NCI-H1694 (cell line): ENCODE measurements around the gene RHBDD1.

Experiments used
- DNase-seq: peaks from one replicate; lab custom pipeline; 2025; lab: John Stamatoyannopoulos, UW

Gene RHBDD1

GRCh38 chr2:226915846-226916360 lies 80.0 kb downstream of the RHBDD1 start:
- no peak for DNase-seq

GRCh38 chr2:226916669-226917068 lies 80.8 kb downstream of the RHBDD1 start:
- no peak for DNase-seq

- no peak for DNase-seq
These were observed 96.6 kb downstream of the RHBDD1 start for GRCh38 chr2:226932443-226932842.

DNA sequence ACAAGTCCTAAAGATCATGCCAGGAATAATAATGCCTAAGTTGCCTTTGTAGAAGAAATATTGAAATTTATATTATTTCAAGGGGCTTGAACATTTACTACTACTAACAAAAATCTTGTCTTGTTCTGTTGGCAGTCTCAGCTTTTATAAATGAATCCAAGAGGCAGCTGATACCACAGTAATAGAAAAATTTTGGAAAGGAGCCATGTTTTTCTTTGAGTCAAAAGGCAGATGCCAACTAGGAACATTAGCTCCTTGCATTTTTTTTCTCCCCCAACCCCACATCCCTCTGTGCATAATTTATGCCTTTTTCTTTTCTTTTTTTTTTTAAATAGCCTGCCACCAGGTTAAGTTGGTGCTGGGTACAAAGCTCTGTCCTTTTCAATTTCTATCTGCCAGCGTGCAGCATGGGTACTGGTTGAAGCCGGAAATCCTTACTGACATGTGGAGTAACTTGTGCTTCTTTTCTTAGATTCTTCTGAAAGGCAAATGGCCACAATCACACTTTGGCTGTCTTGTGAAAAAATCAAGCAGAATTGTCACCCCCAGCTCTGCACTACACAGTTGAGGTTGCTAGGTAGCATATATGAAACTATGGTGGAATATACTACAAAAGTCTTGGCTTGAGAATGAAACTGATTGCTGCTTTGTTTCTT lies 98.8 kb downstream of the RHBDD1 start:
- DNase-seq = no peak

DNA sequence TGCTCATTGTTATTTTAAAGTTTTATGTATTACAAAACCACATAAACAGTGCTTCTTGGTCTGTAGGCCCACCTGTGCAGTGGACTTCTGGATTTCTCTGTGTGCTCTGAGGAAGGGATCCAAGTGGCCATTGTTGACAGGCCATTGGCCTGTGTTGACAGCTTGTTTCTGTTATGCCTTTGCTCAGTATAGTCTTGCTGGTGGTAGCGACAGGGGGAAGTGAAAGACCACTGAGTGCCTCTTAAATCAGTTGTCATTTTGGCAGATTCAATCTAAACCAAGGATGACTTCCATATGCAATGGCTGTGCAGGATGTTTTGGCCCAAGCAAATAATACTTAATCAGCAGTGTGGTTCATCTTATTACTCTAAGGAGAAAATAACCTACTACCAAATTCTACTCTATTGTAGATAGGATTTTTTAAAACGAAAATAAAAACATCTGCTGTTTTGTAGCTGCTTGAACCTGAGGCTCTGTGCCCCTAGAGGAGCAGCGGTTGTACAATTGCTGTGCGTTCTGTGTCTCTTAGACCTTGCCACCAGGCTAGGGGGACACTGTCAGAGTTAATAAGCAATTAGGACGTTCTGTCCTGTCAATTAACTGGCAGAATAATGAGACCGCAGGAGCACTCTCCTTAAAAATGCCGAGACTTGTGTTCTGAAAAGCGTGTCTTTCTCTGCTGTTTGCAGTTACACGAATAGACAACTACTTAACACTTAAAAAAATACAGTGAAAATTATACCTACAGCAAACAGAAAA lies 108.2 kb downstream of the RHBDD1 start:
- no peak for DNase-seq

DNA sequence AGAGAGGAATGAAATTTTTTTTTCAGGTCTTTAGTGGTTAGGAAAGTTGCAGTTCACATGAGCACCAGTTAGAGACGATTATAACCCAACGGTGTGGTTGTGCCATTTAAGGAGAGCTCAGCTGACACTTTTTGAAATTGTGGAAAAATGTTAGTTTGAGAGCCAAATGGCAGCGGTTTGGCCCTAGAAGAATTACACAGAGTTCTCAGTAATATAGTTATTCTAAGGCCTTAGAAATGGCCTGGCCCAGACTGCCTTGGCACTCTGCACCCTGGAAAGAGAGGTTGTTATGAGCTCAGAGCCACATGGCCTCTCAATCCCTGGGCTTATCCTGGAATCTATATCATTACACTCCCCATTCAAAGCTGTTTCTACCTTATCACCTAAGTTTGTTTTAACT lies 117.4 kb downstream of the RHBDD1 start:
- no peak for DNase-seq

GRCh38 chr2:226953826-226954225 lies 118.0 kb downstream of the RHBDD1 start:
- DNase-seq = no peak

DNA sequence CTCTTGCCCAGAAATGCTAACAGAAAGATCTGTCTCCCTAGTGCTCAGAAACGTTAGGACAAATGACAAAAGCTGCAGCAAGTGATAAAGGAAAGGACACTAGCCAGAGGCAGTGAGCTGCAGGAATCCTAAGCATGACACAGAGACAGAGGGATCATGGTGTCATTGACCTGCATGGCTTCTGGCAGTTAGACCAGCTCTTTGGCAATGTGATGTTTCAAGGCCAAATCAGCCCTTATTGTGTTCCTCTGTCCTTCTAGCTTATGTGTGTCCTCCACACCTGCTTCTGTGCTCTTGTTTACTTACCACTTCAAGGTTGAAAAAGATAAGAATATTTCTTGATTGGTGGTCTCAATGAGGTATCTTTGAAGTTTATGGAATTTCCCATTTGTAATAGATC lies 120.8 kb downstream of the RHBDD1 start:
- no peak for DNase-seq

GRCh38 chr2:226959418-226959817 lies 123.6 kb downstream of the RHBDD1 start:
- no peak for DNase-seq

DNA sequence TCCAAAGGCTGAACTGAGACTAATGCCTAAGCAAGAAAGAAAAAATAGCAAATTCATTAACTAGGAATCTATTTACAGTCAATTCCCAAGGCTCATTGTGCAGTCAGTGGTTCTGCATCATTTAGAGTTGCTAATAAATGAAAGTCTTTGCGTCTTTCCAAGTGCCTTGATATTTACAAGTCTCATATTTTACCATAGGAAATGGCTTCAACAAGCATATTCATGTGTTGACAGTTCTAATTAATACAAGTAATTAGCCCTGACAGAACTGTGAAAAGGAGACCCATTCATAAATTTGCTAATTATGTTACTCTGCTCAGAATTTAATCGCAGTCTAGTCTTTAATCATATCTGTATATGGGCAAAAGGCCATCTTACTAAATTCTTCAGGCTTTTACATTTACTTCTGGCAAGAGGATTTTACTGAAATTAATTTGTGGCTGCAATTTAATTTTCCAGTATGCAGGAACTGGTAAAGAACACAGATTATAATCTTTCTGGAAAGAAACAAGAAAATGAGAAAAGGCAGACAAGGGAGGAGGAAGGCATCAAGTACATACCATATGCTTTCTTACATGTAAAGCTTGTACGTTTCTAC lies 126.4 kb downstream of the RHBDD1 start:
- DNase-seq = no peak

- DNase-seq = no peak
These were observed 127.7 kb downstream of the RHBDD1 start for GRCh38 chr2:226963528-226963927.

DNA sequence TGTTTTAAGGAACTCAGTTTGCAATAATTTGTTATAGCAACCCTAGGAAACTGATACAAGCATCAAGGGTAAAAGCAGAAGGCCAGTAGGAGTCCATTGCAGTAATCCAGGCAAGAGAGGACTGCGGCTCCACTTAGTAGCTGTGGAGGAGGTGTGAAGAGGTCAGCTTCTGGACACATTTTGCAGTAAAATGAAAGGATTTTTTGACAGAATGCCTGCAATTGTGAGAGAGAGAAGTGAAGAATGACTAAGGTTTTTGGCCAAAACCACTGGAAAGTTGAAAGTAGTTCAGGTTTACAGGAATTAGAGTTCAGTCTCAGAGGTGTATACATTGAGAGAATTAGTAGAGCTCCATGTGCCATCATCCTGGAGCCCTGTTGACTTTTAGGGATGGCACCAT lies 129.5 kb downstream of the RHBDD1 start:
- no peak for DNase-seq

DNA sequence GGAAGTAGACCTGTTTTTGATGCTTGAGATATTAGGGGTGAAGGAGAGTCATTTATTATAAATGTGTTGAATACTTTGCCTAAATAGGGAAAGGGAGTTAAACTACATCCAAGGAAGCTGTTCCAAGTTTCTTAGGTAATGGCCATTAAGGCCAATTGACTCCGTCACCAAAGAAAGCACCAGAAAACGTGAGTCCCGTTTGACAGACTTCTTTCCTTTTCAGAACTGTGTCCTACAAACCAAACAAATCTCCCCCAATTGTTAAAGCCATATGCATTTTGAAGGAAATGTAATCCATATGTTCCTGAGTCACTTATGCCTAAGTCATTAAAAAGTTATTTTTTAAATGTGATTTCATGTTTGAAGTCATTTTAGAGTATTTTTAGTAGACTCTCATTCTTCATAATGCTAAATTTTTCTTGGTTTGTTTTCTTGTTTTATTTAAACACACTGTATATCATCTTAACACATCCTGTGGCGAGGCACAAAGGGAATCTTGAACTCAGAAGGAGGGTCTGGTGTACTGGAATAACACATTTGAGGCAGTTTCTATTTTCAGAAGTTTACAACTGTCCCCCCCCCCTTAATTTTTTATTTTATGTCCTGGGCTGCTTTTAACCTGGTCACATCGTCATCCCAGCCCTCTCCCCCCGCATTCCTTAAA lies 133.7 kb downstream of the RHBDD1 start:
- DNase-seq = no peak

DNA sequence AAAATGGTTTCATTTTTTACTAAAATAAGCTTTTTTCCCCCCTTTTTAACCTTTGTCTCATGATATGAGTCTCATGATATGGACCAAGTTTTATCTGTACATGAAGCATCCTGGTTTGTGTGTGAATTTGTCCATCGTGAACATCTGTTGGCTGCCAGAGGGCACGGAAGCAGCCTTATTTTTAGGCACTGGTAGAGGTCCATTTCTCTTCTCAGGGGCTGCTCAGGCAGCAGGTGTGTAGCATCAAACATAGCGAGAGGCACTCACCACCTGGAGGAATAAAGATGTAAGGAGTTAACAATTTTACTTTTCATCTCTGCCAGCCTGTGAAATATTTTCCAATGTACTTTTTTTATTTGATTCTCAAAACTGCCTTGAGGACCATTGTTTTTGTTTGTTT lies 134.5 kb downstream of the RHBDD1 start:
- DNase-seq = no peak

GRCh38 chr2:226971084-226971483 lies 135.2 kb downstream of the RHBDD1 start:
- no peak for DNase-seq

- DNase-seq = no peak
These were observed 135.9 kb downstream of the RHBDD1 start for GRCh38 chr2:226971770-226972169.

- DNase-seq = no peak
These were observed 138.0 kb downstream of the RHBDD1 start for GRCh38 chr2:226973816-226974215.

DNA sequence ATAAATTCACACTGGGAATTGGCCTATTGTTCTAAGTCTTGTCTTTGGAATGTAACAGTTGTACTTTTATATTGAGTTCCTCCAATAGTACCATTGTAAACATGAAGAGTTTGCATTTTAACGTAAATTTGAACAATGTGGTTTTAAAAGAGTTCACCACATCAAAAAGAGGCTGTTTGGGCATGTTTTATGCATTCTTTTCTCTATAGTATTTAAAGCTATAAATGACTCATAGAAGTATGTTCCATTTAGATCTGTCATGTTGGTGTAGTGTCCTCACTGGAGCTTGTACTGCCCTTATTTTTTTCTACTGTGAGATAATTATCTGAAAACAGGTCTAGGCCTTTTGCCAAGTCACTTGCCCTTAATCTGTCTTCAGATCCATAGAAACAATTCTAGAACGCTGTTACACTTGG lies 141.9 kb downstream of the RHBDD1 start:
- DNase-seq = no peak

DNA sequence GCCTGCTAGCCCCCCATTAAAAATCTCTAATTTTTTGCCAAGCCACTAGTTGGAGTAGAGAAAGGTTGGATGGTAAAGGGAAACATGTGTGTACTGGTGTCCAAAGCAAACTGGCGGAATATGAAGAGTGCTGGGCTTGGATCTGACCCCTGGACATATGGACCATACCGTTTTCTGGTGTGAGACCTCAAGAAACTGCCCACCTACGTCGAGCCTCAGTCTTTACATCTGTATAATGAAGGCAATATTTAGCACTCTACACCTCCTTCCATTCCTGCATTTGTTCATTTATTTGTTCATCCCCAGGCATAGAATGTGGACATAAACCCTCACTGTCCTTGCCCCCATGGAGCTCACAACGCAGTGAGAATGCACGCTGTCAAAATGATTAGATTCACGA lies 142.4 kb downstream of the RHBDD1 start:
- DNase-seq = no peak

DNA sequence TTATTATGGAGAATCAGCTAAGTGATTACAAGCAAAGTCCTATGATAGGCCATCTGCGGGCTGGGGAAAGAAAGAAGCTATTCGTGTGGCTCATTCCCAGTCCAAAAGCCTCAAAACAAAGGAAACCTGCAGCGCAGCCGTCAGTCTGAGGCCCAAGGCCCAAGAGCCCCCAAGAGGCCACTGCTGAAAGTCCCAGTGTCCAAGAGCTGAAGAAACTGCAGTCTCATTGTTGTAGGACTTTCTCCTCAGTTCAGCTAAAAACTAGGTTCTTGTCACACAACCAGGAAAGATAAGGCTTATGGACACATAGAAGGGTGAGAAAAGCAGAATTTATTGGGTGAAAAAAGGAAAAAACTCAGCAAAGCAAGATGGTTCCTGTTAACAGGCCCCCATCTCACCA lies 143.2 kb downstream of the RHBDD1 start:
- no peak for DNase-seq

DNA sequence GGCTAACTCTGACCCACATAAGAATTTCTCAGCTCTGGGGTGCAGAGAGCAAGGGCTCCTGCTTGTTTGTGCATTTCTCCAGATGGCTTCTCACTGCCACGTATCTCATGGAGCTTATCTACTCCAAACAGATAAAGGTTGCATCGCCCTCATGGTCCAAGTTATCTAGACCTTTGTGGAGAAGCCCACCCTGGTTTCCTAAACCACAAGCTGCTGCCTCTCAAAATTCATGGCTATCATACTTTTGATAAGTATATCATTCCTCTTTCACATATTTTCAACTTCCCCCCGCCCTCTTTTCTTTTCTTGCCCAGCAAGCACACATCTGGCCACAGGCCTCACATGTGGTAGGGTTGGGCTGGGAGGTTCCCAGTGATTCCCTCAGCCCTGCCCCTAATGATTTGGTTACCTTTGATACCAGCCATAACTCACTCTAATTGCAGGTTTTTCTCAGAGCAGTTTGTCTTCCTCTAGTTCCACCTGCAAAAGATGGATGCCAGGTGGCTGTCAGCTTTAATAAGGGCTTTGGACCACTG lies 146.0 kb downstream of the RHBDD1 start:
- no peak for DNase-seq
